Stimulated activated CD4-positive, alpha-beta T cell treated with anti-CD3 and anti-CD28 coated beads, Interleukin-15, amount 100 ng/mL, for 1 hour (primary cell): ENCODE data around the gene HERC2.

Source experiments
- DNase-seq, 2 donors: peaks; one replicate each; pipeline ENCODE4 v3.0.0-alpha.2; 2020; ENCODE audit warnings: low read depth in 1 of 2, low spot score in 1 of 2

HERC2 gene

DNA sequence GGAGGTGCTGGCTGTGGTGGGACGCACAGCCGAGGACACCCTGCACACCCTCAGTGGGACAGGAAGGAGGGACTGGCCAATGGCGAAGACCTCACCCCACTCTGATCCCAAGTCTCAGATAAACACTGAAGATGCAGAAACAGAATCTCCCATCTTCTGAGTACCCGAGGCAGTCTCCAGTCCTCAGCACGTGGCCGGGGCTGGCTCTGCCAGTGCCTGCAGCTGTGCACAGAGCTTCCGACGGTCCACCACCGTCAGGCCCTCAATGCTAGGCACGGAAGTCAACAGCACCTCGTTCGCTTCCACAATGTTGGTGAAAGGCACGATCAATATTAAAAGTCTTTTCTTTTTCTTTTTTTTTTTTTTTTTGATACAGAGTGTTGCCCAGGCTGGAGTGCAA is 206.1 kb downstream of the HERC2 start:
- DNase-seq = no peak

DNA sequence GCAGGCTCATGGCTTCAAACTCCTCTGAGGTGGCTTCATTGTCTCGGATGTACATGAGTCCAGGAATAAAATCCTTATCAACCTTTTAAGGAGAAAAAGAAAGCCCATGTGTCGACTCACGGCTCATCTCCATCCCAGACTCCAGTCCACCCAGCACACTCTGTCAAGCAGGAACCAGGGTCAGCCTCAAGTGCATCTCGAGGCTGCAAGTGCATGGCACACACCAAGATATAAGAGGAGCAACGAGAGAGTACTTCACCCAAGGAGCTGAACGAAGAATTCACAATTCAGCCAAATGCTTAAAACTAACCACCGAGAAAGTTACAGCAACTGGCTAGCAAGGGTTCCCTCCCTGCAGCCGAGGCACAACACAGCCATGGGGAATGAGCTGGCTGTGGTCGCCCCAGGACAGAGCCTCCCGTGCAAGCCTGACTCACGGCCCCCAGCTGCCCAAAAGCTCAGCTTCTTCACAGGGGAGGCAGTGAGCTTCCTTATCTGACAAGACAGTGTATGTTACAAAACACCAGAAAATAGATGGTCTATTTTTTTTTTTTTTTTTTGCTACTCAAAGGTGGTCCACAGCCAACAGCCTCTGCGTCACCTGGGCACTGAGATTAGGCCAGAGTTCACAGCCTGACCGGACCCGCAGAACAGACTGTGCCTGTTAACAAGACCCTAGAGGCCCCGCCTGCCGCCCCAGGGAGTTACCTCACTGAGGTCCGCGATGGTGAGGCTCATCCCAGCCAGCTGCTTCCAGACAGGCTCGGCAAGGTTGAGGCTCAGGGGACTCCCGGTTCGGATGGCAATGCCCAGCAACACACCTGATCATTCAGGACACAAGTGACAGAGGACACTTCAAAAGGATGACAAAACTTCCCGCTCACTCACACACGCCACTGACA is 207.0 kb downstream of the HERC2 start:
- DNase-seq = no peak

DNA sequence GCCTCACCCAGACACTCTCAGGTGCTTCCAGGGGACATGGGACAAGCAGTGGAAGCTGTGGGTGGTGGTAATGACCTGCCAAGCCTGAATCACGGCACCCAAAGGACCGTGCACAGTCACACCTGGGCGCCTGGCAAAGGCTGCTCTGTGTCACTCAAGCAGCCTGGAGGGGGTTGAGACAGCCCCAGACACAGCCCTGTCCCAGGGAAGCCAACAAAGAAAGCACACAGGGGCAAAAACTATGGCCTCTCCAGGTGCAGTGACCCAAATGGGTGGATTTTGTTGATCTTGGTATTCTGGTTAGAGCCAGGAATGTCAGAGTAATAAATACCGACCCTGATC is 207.9 kb downstream of the HERC2 start:
- DNase-seq = no peak

DNA sequence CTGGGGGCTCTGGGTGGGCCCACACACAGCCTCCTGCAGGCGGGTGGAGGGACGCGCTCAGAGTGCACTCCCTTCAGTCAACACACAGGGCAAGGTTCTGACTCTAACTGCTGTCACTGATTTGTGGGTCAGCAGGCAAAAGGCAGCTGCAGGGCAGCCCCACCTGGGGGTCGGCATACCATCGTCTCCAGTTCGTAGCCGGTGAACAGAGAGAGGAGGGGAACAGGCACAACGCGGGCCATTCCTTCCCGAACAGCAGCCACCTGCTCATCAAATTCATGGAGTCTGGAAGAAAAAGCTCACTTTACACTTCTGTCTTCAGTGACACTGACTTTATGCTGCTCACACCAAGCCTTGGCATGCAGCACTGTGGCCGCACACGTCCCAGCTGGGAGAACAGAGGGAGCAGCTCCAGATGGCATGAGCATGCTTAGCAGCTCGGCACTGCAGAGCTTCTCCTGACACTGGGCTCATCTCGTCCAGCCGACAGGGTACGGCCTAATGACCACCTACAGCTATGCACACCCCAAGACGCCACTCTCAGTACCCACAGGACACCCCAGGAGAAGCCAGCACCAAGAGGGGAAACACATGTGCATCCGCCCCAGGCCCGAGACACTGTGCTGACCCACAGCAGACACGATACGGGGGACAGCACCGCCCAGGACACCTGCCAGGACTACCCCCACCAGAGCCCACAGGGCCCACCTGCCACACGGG is 208.4 kb downstream of the HERC2 start:
- no peak for DNase-seq

DNA sequence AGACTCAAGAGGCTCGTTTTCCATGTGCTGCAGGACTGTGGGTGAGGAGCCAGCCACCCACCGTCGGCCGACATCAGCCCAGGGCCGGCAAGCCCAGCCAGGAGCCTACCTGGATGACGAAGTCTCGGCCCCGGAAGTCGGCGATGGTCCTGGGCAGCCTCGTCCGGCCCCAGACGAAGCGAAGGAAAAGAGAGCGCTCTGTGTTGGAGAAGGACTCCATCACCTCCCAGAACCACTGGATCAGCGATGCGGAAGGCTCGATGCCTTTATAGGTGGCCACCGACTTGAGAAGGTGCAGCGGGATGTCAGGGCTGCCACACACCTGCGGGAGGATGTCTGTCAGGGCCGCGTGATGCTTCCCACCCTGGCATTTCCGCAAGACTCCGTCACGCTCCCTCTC is 209.0 kb downstream of the HERC2 start:
- no peak for DNase-seq

DNA sequence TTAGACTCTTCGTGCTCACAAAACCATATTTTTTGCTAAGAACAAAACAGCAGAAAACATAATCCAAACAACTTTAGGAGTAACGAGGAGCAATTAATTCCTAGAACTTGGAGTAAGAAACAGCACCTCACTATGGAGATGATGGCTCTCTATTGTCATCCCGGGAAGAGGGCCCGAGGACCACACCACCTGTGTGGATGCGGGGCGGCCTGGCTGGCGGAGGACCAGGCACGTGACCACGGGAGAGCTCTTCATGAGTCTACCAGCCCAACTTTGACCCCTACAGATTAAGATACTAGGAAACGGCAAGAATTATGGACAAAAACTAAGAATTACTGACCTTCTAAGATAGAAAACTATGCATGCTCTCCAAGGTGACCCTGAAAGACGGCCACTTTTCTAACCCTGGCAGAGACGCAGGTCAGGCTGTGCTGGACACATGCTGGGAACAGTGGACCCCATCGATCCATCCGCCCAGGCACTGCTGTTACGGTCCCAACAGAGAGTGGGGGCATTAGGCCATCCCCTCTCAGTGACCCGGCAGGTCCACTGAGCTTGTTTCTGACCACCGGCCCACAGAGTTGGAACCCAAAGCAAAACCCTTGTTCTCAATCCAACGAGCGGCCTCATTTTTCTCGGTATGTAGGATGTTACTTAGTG is 209.7 kb downstream of the HERC2 start:
- no peak for DNase-seq

DNA sequence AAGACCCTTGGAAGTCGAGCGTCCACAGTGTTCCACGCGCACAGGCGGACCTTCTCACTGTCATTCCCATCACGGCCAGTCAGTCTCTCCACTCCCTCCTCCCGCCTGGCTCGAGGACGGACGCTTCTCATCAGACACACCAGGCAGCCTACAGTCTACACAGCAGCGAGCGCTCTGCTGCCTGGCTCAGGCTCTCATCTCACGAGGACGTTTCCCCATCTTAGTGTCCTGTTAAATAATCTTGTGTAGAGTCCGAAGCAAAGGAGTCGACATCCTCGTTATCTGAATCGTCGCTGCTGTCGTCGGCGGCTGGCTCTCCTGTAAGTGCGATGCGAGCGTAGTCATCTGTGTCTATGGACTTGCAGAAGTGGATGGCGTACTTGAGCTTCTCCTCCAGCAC is 210.4 kb downstream of the HERC2 start:
- DNase-seq = no peak

DNA sequence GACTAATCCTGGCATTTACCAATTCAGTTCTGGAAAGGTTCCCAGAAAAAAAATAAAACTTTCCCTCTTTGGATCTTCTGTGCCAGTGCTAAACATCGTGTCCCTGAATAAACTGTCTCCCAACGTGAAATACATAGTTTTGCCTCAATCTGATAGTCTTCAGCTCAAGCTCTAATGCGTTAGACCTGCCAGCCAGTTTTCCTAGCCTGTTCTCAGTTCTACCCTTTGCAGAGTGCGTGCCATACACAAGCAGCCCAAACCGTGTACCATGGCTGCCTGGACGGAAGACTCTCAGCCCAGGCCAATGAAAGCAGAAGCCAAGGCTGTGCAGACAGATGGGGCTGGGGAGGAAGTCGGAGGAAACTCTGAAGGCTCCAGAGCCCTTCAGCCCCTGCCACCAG is 211.5 kb downstream of the HERC2 start:
- DNase-seq = no peak

DNA sequence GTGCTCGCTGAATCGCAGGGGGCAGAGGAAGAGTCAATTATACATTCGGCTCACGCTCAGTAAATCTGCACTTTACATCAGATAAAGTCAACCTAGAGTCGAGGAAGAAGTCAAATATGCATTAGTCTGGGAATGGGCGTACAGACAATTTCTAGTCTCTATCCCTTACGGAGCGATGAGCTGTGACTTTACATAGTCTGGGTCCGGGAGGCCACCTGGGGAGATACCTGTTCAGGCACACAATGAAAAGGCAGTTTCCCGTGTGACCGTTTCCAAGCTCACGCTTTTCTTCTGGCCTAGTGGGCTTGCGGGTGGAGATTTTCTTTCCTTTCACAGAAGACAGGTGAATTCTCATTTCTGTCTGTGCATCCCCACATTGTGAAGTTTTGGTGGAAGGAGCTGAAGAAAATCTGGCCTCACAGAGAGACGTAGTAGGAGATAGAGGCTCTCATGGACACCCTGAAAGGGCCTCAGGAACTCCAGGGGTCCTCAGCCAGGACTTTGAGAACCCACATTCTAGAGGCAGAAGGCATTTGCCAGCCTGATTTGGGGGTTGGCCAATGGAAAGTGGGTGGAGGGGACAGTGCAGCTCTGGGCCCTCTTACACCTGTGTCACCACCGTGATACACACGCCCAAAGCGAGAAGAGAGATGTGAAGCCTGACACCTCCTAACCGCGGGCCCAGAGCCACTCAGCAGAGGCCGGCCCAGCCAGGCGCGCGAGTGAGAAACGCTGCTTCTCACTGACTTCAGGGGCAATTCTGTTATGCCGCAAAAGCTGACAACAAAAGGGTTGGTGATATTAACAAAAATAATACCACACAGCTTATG is 212.1 kb downstream of the HERC2 start:
- no peak for DNase-seq

DNA sequence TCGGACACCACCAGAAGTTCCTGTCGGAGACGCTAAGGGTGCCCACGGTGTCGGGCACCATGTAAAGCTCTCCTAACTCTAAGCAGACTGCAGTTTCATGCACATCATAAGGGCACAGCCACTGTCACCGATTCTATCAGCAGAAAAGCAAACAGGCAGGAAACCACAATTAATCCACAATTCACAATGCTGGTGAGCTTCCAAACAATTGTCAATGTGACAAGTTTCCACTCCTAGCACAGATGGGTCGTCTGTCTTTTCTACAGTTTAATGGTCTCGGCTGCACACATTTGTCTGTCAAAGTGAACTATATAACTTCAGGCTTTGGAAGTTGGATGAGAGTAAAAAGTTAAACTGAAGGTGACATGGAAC is 214.1 kb downstream of the HERC2 start:
- DNase-seq = no peak

DNA sequence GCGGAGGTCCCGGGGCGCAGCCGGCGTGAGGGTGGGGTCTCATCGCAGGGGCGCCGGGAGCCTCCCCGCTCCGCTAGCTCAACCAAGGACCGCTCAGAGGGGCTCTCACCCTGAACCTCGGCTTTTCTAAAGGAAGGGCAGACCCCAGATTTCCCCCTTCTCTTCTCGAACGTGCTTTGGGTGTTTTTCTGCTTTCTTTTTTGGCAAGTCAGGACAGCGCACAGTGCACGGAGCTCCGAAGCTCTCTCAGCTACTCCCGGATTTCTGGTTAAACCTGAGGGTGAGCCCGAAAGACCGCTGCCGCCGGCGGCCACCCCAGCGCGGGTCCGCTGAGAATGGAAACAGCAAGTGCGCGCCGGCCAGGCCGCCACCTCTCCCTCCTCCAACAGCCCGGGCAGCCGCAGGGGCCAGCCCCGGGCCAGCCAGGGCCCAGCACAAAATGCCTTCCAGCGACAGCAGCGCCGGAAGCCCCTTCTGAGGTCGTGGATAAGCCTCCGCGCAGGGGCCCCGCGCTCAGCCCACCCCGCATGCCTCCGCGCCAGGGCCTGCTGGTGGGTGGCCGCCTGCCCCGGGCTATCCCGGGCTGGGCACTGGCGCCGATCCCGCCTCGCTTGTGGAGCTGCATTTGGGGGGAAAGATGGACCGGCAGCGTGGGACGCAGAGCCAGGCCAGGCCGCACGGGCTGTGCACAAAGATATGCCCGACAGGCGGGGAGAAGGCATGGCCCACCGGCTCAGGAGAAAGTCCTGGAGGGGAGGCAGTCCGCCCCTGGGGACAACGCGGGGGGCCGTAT is 214.7 kb downstream of the HERC2 start:
- no peak for DNase-seq

DNA sequence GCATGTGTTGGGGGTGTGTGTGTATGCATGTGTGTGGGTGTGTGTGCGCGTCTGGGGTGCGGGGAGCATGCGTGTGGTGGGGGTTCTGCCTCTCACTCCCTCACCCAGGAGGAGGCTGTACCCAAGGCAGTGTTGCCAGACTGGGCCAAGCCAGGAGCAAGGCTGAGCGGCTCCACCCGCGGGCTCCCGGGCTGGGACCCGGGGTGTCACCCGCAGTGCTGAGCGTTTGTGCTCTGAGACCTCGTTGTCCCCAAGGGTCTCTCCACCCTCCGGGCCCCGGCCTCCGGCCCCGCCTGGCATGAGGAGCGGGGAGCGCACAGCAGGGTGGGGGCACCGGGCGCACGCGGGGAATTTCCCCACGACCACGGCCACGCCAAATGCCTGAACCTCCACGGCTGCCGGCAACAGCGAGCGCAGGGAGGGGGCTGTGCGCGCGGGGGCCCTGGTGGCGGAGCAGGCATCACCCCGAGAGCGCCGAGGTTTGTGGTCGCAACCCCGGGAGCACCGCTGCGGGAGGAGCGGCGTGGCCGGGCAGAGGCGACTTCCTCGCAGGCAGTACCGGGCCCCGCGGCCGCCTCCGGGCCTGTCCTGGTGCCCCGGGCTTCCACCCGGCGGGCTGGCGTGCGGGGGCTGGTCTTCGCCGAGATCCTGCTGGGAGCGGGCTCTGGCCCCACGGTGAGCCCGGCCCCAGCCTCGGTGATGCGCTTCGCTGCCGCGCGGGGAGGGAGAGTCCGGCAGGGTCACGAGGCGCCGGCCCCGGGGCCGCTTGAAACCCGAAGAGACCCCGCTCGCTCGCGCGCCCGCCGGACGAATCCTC is 215.5 kb downstream of the HERC2 start:
- no peak for DNase-seq

DNA sequence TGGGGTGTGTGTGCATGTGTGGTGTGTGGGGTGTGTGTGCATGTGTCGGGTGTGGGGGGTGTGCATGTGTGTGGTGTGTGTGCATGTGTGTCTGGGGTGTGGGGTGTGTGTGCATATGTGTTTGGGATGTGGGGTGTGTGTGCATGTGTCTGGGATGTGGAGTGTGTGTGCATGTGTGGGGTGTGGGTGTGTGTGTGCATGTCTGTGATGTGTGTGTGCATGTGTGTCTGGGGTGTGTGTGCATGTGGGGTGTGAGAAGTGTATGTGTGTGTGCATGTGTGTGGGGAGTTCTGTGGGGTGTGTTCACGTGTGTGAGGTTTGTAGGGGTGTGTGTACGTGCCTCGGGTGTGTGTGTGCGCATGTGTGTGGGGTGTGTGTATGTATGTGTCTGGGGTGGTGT is 216.2 kb downstream of the HERC2 start:
- DNase-seq = no peak

DNA sequence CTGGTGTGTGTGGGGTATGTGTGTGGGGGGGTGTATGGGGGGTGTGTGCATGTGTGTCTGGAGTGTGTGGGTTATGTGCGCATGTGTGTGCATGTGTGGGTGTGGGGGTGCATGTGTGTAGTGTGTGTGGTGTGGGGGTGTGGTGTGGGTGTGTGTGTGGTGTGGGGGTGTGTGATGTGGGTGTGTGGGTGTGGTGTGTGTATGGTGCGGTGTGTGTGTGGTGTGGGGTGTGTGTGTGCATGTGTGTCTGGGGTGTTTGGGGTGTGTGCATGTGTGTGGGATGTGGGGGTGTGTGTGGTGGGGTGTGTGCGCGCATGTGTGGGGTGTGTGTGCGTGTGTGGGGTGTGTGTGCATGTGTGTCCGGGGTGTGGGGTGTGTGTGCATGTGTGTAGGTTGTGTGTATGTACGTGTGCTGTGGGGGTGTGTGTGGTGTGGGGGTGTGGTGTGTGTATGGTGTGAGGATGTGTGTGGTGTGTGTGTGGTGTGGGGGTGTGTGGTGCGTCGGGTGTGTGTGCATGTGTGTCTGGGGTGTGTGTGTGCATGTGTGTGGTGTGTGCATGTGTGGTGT is 216.7 kb downstream of the HERC2 start:
- no peak for DNase-seq

DNA sequence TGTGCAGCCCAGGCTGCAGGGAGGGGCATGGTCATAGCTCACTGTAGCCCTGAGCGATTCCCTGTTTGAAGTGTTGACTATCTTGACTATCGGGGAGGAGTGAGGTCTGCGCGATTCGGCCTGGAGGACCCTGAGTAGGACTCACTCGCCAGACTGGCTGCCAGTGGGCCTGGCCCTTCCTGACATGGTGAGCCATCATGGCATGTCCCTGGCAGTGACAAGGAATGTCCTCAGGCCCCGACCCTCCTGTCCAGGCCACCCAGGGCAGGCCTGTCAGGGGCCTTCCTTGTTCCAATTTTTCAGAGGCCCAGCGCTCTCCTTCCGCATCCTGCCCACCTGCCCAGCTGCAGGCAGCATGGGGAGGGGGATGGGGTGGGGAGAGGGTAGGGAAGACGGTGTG is 217.7 kb downstream of the HERC2 start:
- no peak for DNase-seq

DNA sequence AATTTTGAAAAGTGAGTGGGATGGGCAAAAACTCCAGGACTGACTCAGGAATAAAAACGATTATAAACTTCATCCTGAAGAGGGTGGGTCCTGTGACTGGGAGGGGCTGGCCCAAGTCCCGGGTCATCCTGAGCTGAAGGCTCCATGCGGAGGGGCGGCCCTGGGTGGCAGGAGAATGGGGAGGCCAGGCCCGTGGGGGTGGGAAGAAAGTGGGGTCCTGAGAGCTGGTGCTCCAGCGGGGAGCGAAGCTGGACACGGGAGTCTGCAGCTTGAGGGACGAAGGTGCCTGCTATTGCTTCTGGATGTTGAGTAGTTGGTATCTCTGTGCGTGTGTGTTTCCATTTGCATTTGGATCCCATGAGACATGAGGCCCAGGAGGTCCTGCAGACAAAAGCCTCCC is 218.1 kb downstream of the HERC2 start:
- no peak for DNase-seq

DNA sequence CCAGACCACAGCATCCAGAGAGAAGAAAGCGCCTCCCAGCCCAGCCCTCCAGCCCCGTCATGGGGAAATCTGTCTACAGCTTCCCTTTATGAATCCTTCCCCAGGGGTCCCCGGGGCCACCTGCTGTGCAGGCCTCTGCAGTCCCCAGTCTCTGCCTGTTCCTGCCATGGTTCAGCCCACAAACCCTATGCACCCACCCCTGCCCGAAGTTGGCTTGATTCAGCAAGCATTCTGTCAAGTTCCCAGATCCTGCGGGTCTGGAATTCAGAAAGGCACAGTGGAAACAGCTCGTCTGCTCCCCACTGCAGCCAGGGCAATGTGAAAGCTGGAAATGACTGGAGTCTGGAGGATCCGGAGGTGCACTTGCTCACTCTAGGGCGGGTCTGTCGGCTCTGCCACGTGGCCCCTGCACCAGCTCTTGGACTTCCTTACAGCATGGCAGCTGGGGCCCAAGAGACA is 220.0 kb downstream of the HERC2 start:
- DNase-seq = no peak

DNA sequence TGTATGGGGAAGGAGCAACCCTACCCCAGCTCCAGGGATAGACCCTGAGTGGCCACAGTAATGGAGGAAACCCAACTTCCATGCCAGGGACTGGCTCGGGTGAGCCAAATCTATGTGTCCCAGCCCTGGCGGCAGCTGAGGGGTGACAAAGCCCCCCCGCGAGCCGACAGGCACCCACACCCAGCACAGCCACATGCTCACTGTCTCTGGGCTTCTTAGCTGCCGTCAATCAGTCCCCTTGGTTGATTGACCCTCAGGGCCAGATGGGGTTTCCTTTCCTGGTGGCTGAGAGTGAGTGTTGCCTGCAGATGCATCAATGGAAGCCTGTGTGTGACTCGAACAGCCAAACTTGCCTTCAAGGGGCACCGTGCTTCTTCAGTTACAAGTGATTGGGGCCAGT is 220.8 kb downstream of the HERC2 start:
- DNase-seq = no peak

DNA sequence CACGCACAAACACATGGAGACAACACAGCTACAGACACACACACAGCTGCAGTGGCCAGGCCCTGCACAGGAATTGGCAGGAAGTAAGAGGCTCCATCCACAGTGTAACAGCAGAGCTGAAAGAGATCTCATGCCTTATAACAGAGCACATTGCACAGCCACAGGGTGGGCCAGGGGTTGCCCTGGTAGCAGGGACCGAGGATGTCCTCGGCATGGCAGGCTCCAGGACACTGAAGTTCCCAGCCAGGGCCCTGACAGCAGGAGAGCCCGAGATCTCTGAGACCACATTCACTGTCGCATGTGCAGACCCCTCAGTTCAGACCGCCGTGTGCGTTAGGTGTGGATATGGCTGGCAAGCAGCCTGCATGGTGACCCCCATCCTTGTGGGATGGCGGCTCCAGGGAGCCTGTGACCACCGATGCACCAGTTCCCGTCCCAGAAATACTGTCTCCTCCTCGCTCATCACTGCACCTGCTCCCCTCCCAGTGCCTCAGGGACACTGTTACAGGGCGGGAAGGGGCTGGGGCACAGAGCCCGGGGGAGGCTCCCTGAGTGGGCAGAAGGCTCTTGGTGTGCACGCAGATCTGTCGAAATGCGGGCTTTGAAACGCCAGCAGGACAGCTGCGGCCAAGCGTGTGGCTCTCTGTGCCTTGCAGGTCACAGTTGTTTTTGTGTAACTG is 221.3 kb downstream of the HERC2 start:
- DNase-seq = no peak
